HCT116 (cell line): ENCODE data around the gene HRG. TPM values are rescaled to one million over a fixed set of nuclear protein-coding genes. Genes with fewer than 3 reads are reported as not detected.

Experiments used
- ATAC-seq: fragments of 200-7000 bp; cut with Tn5 transposase; 2 replicates; pipeline ENCODE4 v1.9.1; 2020; ENCODE audit warnings: mild to moderate bottlenecking, moderate library complexity
- BruUV-seq: library from RNA; stranded (reverse); fragments of 400-500 nt; replicated peaks from 2 replicates; lab custom pipeline; 2021; lab: Mats Ljungman, UMichigan
- CTCF ChIA-PET: fragments of 300-600 bp; sonication (Branson Sonifier 250); formaldehyde crosslinking; loops from one replicate; lab custom pipeline; 2021; ENCODE audit warnings: antibody characterized with exemption; lab: Charles Lee
- POLR2A ChIA-PET: fragments of 300-600, 350-600 bp; sonication (Branson Sonifier 250); formaldehyde crosslinking; loops from one replicate; lab custom pipeline; 2021; ENCODE audit warnings: antibody characterized with exemption; lab: Charles Lee
- RAD21 ChIA-PET, 2 experiments: fragments of 300-600 bp; sonication (Branson Sonifier 250); formaldehyde crosslinking; loops; one replicate each; lab custom pipeline; 2023; ENCODE audit warnings: low total read pairs in 2 of 2; ENCODE audit not compliant: uncharacterized antibody in 2 of 2, unreplicated experiment in 2 of 2, low non-redundant PET in 1 of 2; lab: Charles Lee
- DNase-seq: peaks from one replicate; pipeline ENCODE4 v3.0.0-alpha.2; 2010; ENCODE audit warnings: low read depth, low spot score
- H2AFZ ChIP-seq: fragments of 200-600 bp; shearing (Covaris generic), sonication (generic); 2 replicates; pipeline ENCODE4 v1.6.1; 2017; ENCODE audit warnings: low read depth, mixed run types, mixed read lengths, antibody characterized with exemption, low read length; ENCODE audit not compliant: poor library complexity, severe bottlenecking
- H3K27ac ChIP-seq: 2 replicates; pipeline ENCODE4 v1.5.1; 2012; ENCODE audit warnings: low read depth, low read length
- H3K27me3 ChIP-seq: fragments of 200-600 bp; sonication (generic); 2 replicates; pipeline ENCODE4 v1.6.1; 2016; ENCODE audit warnings: mixed run types, low read length, mixed read lengths; ENCODE audit not compliant: insufficient read depth
- H3K36me3 ChIP-seq, 2 experiments: fragments of 200-500 bp in 1 of 2; fragments of 200-600 bp in 1 of 2; sonication (Bioruptor generic) in 1 of 2; sonication (generic) in 1 of 2; 2 replicates each; pipeline versions ENCODE4 v1.5.1 to v1.6.1; 2014 to 2016; ENCODE audit warnings: low read length in 2 of 2, inconsistent platforms in 1 of 2, mixed read lengths in 1 of 2, mixed run types in 1 of 2; ENCODE audit not compliant: insufficient read depth in 2 of 2, control insufficient read depth in 1 of 2
- H3K4me1 ChIP-seq, 2 experiments: fragments of 200-600 bp in 1 of 2; sonication (generic) in 1 of 2; 2 replicates each; pipeline versions ENCODE4 v1.5.1 to v1.6.1; 2012 to 2017; ENCODE audit warnings: low read length in 2 of 2, inconsistent platforms in 1 of 2, mild to moderate bottlenecking in 1 of 2, mixed read lengths in 1 of 2, mixed run types in 1 of 2, moderate library complexity in 1 of 2; ENCODE audit not compliant: insufficient read depth in 2 of 2, control insufficient read depth in 1 of 2
- H3K4me2 ChIP-seq: fragments of 200-600 bp; sonication (generic); 2 replicates; pipeline ENCODE4 v1.6.1; 2017; ENCODE audit warnings: mixed run types, low read length, mixed read lengths
- H3K4me3 ChIP-seq, 2 experiments: fragments of 200-600 bp in 1 of 2; sonication (generic) in 1 of 2; replicated peaks in 1 of 2; 2 replicates each; pipeline ENCODE4 v1.5.1; 2011 to 2016; ENCODE audit warnings: low read length in 2 of 2, control low read depth in 1 of 2, low read depth in 1 of 2, mild to moderate bottlenecking in 1 of 2, mixed read lengths in 1 of 2, mixed run types in 1 of 2
- H3K79me2 ChIP-seq: fragments of 200-600 bp; sonication (generic); 2 replicates; pipeline ENCODE4 v1.6.1; 2017; ENCODE audit warnings: mild to moderate bottlenecking, mixed run types, low read length, moderate library complexity, mixed read lengths; ENCODE audit not compliant: insufficient read depth
- H3K9ac ChIP-seq: fragments of 200-600 bp; sonication (generic); 2 replicates; pipeline ENCODE4 v1.6.1; 2016; ENCODE audit warnings: low read length, mixed read lengths
- H3K9me2 ChIP-seq: fragments of 200-600 bp; sonication (generic), shearing (Covaris generic); 2 replicates; pipeline ENCODE4 v1.6.1; 2017; ENCODE audit warnings: mixed run types, mild to moderate bottlenecking, moderate library complexity; ENCODE audit not compliant: insufficient read depth
- H3K9me3 ChIP-seq, 2 experiments: fragments of 200-500 bp in 1 of 2; fragments of 200-600 bp in 1 of 2; sonication (Bioruptor generic) in 1 of 2; sonication (generic) in 1 of 2; 2 replicates each; pipeline ENCODE4 v1.6.1; 2014 to 2017; ENCODE audit warnings: low read length in 2 of 2, mixed read lengths in 2 of 2, inconsistent platforms in 1 of 2, low read depth in 1 of 2, mild to moderate bottlenecking in 1 of 2, mixed run types in 1 of 2, moderate library complexity in 1 of 2; ENCODE audit not compliant: control insufficient read depth in 1 of 2, insufficient read depth in 1 of 2
- H4K20me1 ChIP-seq: fragments of 200-600 bp; sonication (generic), shearing (Covaris generic); 2 replicates; pipeline ENCODE4 v1.6.1; 2017; ENCODE audit warnings: mixed run types, mild to moderate bottlenecking, moderate library complexity; ENCODE audit not compliant: insufficient read depth
- CBX3 ChIP-seq: IDR thresholded peaks from 2 replicates; pipeline ENCODE4 v1.6.1; 2012; ENCODE audit warnings: low read depth
- EZH2 ChIP-seq: fragments of 200-600 bp; sonication (generic); IDR thresholded peaks from 2 replicates; pipeline ENCODE4 v1.6.1; 2017; ENCODE audit warnings: antibody characterized with exemption, mixed run types
- JUND ChIP-seq: IDR thresholded peaks from 2 replicates; pipeline ENCODE4 v1.6.1; 2012
- POLR2A ChIP-seq: IDR thresholded peaks from 2 replicates; pipeline ENCODE4 v1.7.0; 2011; ENCODE audit warnings: borderline replicate concordance; ENCODE audit not compliant: insufficient read depth, insufficient read length; ENCODE audit errors: extremely low read depth
- RAD21 ChIP-seq: IDR thresholded peaks from 2 replicates; pipeline ENCODE4 v1.6.1; 2012; ENCODE audit warnings: low read depth, mild to moderate bottlenecking
- SIN3A ChIP-seq: IDR thresholded peaks from 2 replicates; pipeline ENCODE4 v1.6.1; 2012; ENCODE audit warnings: low read depth
- SRF ChIP-seq: IDR thresholded peaks from 2 replicates; pipeline ENCODE4 v1.6.1; 2012; ENCODE audit warnings: low read depth
- intact Hi-C: fragments of 100-400 bp; cut with micrococcal nuclease; formaldehyde crosslinking; loops from 2 replicates; pipeline ENCODE4 v1.10.0; 2022
- total RNA-seq: library from RNA; stranded (reverse); gene quantifications from one replicate; pipeline ENCODE4 v1.2.1, GENCODE V29; 2021; ENCODE audit not compliant: unreplicated experiment
- TF ChIP-seq, protein P1 (sequence below): IDR thresholded peaks from 2 replicates; pipeline ENCODE4 v1.6.1; 2012

Gene HRG
- total RNA-seq, 1 experiment from 2014 or later, result 0.42 TPM

DNA sequence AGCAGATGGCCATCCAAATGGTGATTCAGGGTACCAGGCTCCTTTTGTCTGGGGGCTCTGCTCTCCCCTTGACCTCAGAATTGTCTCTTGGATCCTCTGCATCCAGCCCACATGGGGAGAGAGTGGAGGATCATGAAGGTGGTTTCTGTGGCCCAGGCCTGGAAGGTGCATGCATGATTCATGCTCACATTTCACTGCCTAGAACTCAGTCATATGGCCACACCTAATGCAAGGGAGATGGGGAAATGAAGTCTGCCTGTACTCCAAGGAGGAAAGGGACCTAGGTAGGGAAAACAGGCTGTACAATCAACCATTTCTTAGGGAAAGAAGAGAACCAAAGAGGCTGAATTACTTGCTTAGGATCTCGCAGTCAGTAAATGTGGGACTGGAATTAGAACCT, 15.1 kb downstream of the HRG start:
- Histone ChIP-seq H3K9me2 (no peaks in the 10 kb centered on the region), H4K20me1 (no peaks in the 10 kb centered on the region), H3K36me3 (no peaks in the 10 kb centered on the region), H3K9ac (no peak overlapping the region), H3K27ac (no peak overlapping the region), H3K79me2 (no peaks in the 10 kb centered on the region), H3K4me2 (no peak overlapping the region), H3K4me1 (no peaks in the 10 kb centered on the region), H3K9me3 (no peaks in the 10 kb centered on the region), H3K27me3 (0 out of 2 replicates have a peak, but pooled peaks cover 3% of the 10 kb centered on the region), H2AFZ (no peak overlapping the region), H3K4me3 (no peak overlapping the region)
- ChIA-PET CTCF (no interaction called here), RAD21 (no interaction called here), POLR2A (no interaction called here)
- DNase-seq, result no peak
- TF ChIP-seq SRF, result no peak
- intact Hi-C loops, result no loop called here
- no TSS peak for BruUV-seq
- ATAC-seq, result no peak

DNA sequence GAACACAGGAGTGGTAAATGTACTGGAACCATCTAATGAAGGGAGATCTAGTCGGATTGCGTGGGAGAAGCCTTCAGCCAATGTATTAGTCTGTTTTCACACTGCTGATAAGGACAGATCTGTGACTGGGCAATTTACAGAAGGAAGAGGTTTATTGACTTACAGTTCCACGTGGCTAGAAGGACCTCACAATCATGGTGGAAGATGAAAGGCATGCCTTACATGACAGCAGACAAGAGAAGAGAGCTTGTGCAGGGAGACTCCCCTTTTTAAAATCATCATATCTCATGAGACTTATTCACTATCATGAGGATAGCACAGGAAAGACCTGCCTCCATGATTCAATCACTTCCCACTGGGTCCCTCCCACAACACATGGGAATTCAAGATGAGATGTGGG, 17.0 kb downstream of the HRG start:
- TF ChIP-seq POLR2A (no peak), EZH2 (no peak), CBX3 (no peak), SRF (no peak), JUND (no peak), RAD21 (no peak), SIN3A (no peak)
- TF ChIP-seq, protein P1, sequence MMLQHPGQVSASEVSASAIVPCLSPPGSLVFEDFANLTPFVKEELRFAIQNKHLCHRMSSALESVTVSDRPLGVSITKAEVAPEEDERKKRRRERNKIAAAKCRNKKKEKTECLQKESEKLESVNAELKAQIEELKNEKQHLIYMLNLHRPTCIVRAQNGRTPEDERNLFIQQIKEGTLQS, result no peak
- TF ChIP-seq, all 23 proteins: peak for 0
- intact Hi-C loops, result no loop called here
- H3K9me2 ChIP-seq, result no peaks in the 10 kb centered on the region
- no peak overlapping the region for H2AFZ ChIP-seq
- no peaks in the 10 kb centered on the region for H4K20me1 ChIP-seq
- POLR2A ChIA-PET, result no interaction called here
- no peaks in the 10 kb centered on the region for H3K79me2 ChIP-seq
- H3K9me3 ChIP-seq, result no peaks in the 10 kb centered on the region
- BruUV-seq, result no TSS peak
- no peak overlapping the region for H3K4me3 ChIP-seq
- DNase-seq (no peak), ATAC-seq (no peak)
- H3K4me1 ChIP-seq, result no peaks in the 10 kb centered on the region
- no peak overlapping the region for H3K4me2 ChIP-seq
- 0 out of 2 replicates have a peak, but pooled peaks cover 3% of the 10 kb centered on the region for H3K27me3 ChIP-seq
- CTCF ChIA-PET, result no interaction called here
- H3K9ac ChIP-seq, result no peak overlapping the region
- RAD21 ChIA-PET, result no interaction called here
- H3K36me3 ChIP-seq, result no peaks in the 10 kb centered on the region
- no peak overlapping the region for H3K27ac ChIP-seq
